Hippocampal formation (tissue), 2 donors: ENCODE results near the gene ARHGDIG.
"Not testable (repeated sequence)": the region's sequence is repeated elsewhere in the genome, so short reads cannot be mapped to it uniquely, and the experiment has no call there.

Experiments
- DNase-seq, 2 donors: peaks; one replicate each; lab custom pipeline; 2025; lab: John Stamatoyannopoulos, UW

The ARHGDIG gene

DNA sequence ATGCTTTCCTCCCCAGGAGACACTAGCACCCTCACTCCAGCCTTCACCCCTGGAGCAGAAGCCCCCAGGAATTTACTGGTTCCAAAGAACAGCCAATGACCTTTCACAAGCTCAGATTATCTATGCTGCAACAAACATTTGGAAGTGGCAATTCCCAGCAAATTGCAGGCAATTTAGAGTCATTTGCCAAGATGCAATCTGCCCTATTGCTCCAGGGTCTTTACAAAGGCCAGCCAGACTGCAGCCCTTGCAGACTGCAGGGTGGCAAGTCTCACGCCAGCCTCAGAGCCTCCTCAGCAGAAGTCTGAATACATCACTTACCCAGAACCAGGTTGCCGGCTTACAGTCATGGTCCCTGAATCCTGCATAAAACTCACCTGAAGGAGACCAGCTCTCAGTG is 50.4 kb downstream of the ARHGDIG start:
- no peak for DNase-seq

DNA sequence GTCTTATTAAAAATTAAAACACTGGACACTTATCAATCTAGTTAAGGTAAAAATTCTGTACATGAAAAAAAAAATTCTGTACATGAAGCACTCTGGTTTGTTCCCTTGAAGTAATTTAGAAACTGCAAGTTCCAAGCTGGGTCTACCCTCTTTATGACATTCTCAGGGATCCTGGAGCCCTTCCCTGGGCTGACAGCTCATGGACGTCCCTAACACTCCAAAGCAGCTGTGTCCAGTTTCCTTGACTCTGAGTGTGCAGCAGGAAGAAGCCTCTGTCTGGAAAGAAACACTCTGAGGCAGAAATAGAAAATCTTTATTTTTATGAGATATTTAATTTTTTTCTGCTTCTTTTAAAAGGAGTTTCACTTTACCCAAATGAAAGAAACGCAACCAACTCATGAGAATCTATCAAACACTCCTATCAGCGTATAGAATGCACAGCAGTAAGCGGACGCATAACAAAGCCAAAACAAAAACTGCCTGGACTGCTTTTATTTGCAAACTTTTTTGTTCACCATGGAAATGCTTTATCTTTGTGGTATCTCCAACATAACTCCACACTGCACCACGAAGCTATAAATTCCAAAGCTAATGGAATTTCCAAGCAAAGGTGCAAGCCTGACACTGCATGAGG is 50.9 kb downstream of the ARHGDIG start:
- not testable (repeated sequence) for DNase-seq
